ENCODE measurements around the gene NKX2-8. TPM values are rescaled to one million over a fixed set of nuclear protein-coding genes. Genes with fewer than 3 reads are reported as not detected.

Gene NKX2-8
- total RNA-seq, 1 experiment from 2014 or later, result 0.23 TPM

GRCh38 chr14:36605506-36605857 lies 23.1 kb upstream of the NKX2-8 start:
- H3K27me3 ChIP-seq (replicated peaks; ENCODE audit: control insufficient read depth, insufficient read depth, low read length), result no peaks in the 10 kb centered on the region
- POLR2A ChIA-PET, result no interaction called here

DNA sequence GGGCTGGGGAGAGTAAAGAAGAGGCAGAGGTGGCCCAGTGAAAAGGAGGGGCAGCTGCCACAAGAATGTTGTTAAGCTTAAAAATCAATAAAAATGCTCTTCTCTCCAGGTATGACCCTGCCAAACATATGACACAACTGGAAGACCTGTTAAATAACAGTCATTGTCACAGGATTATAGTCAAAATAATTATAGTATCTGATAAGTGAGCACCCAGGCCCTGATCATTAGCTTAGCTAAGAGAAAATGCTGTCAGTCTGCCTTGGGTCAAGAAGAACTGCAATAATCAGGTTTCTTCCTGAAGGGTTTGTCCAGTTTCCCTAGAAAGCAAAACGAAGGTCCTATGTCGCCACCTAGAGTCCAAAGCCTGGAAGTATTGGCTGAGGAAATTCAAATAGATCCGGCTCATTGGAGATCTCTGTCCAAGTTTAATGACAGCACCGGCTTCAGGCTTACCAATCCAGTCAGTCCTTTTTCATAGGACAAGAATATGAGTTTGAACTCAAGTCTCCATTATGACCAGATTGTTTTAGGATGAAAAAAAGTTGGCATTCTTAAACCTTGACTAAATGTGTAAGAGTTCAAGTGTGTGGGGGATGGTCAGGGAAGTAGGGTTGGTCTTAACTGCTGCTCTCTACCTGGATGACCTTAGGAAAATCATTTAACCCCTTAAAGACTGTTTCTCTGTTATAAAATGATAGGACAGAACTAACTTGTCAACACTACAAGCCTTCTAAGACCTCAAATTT lies 22.5 kb upstream of the NKX2-8 start:
- Mint-ChIP-seq H3K4me3 (ENCODE audit: unreplicated experiment) (no peak overlapping the region), H3K27me3 (ENCODE audit: insufficient read depth, unreplicated experiment) (no peaks in the 10 kb centered on the region), H3K9me3 (ENCODE audit: unreplicated experiment) (no peaks in the 10 kb centered on the region), H3K27ac (ENCODE audit: unreplicated experiment) (no peak overlapping the region), H3K4me1 (ENCODE audit: low read depth, unreplicated experiment) (peaks cover 8% of the 10 kb centered on the region), H3K36me3 (ENCODE audit: insufficient read depth, unreplicated experiment) (no peaks in the 10 kb centered on the region)
- H3K36me3 ChIP-seq (ENCODE audit: control insufficient read depth, insufficient read depth, low read length), result no peaks in the 10 kb centered on the region
- intact Hi-C loops (cut with micrococcal nuclease; ENCODE audit: unreplicated experiment), result loop anchor here (1.0 to 5.0 kb wide), 6 partner anchors 52 to 723 kb away; no protein-coding TSS in a partner anchor
- ChIA-PET CTCF (interaction anchor here (0.7 to 2.8 kb wide), 20 partner anchors 11 to 1893 kb away, joined by 3 to 90 read pairs (median 4); partner anchors contain the start of gene NKX2-1), POLR2A (no interaction called here)
- H3K9me3 ChIP-seq, result no peaks in the 10 kb centered on the region
- peak; percentile 69 to 80 for DNase-seq
- H3K4me3 ChIP-seq (ENCODE audit: low read depth, low read length), result no peak overlapping the region
- BruUV-seq (replicated peaks), result no TSS peak
- H3K27me3 ChIP-seq (replicated peaks; ENCODE audit: control insufficient read depth, insufficient read depth, low read length), result no peaks in the 10 kb centered on the region
- TF ChIP-seq CTCF (IDR thresholded peaks at IDR 0.05; ENCODE audit: insufficient read depth in 1 of 2, low read depth in 1 of 2, low read length in 1 of 2, severe bottlenecking in 1 of 2, unreplicated experiment in 1 of 2), result peak; percentile 71 to 84
- H3K4me1 ChIP-seq, result no peaks in the 10 kb centered on the region

More at GRCh38 chr14:36605506-36605857, 23.1 kb upstream of the NKX2-8 start:
- Mint-ChIP-seq H3K4me3 (ENCODE audit: unreplicated experiment) (no peak overlapping the region), H3K27ac (ENCODE audit: unreplicated experiment) (no peak overlapping the region), H3K4me1 (ENCODE audit: low read depth, unreplicated experiment) (peaks cover 3% of the 10 kb centered on the region), H3K27me3 (ENCODE audit: insufficient read depth, unreplicated experiment) (no peaks in the 10 kb centered on the region), H3K9me3 (ENCODE audit: unreplicated experiment) (no peaks in the 10 kb centered on the region), H3K36me3 (ENCODE audit: insufficient read depth, unreplicated experiment) (no peaks in the 10 kb centered on the region)
- no peak overlapping the region for H3K4me3 ChIP-seq (ENCODE audit: low read depth, low read length)
- H3K36me3 ChIP-seq (ENCODE audit: control insufficient read depth, insufficient read depth, low read length), result no peaks in the 10 kb centered on the region
- CTCF ChIA-PET, result interaction anchor here (0.6 to 2.8 kb wide), 13 partner anchors 14 to 1894 kb away, joined by 3 to 90 read pairs (median 4); partner anchors contain the start of gene NKX2-1
- DNase-seq, result no peak
- intact Hi-C loops (cut with micrococcal nuclease; ENCODE audit: unreplicated experiment), result loop anchor here (1.0 to 5.0 kb wide), 6 partner anchors 52 to 723 kb away; no protein-coding TSS in a partner anchor
- TF ChIP-seq CTCF (IDR thresholded peaks at IDR 0.05; ENCODE audit: insufficient read depth in 1 of 2, low read depth in 1 of 2, low read length in 1 of 2, severe bottlenecking in 1 of 2, unreplicated experiment in 1 of 2), result no peak
- no peaks in the 10 kb centered on the region for H3K9me3 ChIP-seq
- H3K4me1 ChIP-seq, result no peaks in the 10 kb centered on the region
- no TSS peak for BruUV-seq (replicated peaks)

GRCh38 chr14:36600431-36600830 lies 18.0 kb upstream of the NKX2-8 start:
- intact Hi-C loops (cut with micrococcal nuclease; ENCODE audit: unreplicated experiment), result no loop called here
- POLR2A ChIA-PET, result no interaction called here
- Mint-ChIP-seq H3K9me3 (ENCODE audit: unreplicated experiment) (no peaks in the 10 kb centered on the region), H3K27ac (ENCODE audit: unreplicated experiment) (no peak overlapping the region), H3K36me3 (ENCODE audit: insufficient read depth, unreplicated experiment) (no peaks in the 10 kb centered on the region), H3K4me1 (ENCODE audit: low read depth, unreplicated experiment) (peaks cover 8% of the 10 kb centered on the region), H3K4me3 (ENCODE audit: unreplicated experiment) (no peak overlapping the region), H3K27me3 (ENCODE audit: insufficient read depth, unreplicated experiment) (peaks cover 3% of the 10 kb centered on the region)
- no TSS peak for BruUV-seq (replicated peaks)
- Histone ChIP-seq H3K4me3 (ENCODE audit: low read depth, low read length) (no peak overlapping the region), H3K9me3 (no peaks in the 10 kb centered on the region), H3K4me1 (peaks cover 4% of the 10 kb centered on the region; the same call in 1 of the 2 replicates), H3K27me3 (replicated peaks; ENCODE audit: control insufficient read depth, insufficient read depth, low read length) (peaks cover 1% of the 10 kb centered on the region; the same call in 1 of the 2 replicates), H3K36me3 (ENCODE audit: control insufficient read depth, insufficient read depth, low read length) (no peaks in the 10 kb centered on the region)
- no peak for DNase-seq
- no peak for TF ChIP-seq CTCF (IDR thresholded peaks at IDR 0.05; ENCODE audit: insufficient read depth in 1 of 2, low read depth in 1 of 2, low read length in 1 of 2, severe bottlenecking in 1 of 2, unreplicated experiment in 1 of 2)
- CTCF ChIA-PET, result no interaction called here
